DMS53 (cell line): ENCODE measurements around the gene NINJ1.

ENCODE experiments used
- DNase-seq: peaks from one replicate; lab custom pipeline; 2025; lab: John Stamatoyannopoulos, UW

The NINJ1 gene

DNA sequence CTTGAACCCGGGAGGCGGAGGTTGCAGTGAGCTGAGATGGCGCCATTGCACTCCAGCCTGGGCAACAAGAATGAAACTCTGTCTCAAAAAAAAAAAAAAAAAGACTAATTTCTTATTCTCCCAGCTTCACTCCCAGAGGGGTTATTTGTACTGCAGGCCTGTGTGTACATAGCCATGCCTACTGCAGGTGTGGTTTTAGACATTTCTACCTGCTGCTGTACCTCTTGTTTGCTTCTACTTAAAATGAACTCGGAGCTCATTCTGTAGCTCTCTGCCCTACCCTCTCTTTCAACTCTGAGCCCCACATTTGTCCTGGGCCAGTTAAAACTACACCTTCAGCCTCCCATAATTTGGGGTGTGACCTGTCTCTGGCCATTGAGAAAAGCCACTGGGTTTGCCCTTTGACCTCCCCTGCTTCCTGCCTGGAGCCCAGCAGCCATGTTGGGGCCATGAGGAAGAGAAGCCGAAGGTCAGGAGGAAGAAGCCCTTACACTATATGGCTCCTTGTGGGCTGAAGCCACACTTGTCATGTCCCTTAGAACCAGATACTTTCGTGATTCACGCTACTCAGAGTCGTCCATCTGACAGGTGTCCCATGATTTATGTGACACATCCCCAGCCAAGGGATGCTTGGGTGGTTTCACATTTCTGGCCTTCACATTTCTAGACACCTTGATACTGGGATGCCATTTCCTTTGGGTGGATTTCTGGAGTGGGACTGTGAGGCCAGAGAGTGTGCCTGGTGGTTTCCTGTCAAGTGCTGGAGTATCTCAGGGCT is 47.4 kb downstream of the NINJ1 start:
- DNase-seq = no peak

DNA sequence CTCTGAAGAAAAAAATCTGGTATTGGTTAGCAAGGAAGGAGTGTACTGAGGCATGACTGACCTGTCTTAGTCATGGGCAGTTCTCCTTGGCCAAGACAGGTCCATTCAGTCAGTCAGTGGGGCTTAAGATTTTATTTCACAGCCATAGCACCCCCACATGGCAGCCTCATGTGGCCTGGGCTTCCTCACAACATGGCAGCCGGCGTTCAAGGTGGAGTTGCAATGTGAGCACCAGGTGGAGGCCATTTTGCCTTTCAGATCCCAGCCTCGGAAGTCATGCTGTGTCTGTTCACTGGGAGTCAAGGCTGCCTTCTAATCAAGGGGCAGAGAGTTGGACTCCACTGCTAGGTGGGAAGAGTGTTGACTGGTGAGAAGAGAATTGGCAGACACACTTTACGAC is 48.4 kb downstream of the NINJ1 start:
- no peak for DNase-seq

DNA sequence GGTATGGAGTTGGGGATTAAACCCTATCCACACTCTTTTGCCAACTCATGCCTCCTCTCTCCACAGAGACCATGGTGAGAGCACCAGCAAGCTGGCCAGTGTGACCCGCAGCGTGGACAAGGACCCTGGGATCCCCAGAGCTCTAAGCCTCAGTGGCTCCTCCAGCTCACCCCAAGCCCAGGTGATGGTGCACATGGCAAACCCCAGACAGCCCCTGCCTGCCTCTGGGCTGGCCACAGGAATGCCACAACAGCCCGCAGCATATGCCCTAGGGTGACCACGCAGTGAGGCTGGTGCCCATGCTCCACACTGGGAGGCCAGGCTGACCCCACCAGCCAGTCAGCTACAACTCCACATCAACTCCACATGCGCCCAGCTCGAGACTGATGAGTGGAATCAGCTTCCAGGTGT is 49.6 kb downstream of the NINJ1 start:
- no peak for DNase-seq

DNA sequence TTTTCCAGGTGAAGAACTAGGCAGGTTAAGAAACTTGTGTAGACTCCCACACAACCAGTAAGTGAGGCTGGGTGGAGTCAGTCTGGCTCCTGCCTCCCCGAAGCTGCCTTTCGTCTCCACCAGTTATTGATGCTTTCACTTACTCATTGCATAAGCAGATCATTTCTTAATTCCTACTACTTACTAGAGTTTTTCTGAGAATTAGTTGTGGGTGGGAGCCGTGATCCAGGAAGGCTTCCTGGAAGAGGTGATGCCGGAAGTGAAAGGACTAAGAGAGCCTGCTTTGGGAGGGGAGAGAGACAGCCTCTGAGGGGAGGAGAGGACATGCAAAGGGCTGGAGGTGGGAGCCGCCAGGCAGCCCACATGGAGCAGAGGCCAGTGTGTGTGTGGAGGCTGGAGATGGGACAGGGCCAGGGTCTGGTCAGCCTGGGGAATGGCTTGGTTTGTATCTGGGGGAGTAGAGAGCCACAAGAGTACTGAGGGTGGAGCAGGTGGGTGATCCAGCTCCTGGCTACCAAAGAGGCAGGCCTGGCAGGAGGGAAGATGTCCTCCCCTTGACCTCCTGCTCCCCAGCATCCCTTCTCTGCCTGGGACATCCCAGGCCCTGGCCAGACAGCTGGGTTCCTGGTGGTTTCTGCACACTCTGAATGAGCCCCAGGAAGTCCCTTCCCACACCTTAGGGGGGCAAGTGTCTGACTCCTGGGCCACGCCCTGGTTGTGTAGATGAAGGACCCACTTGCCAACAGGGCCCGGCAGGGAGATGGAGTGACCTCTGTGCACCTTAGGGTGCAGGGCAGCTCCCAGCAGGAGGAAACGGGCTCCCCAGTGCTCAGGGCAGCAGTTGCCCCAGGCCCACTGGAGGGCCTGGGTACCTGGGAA is 50.2 kb downstream of the NINJ1 start:
- no peak for DNase-seq

DNA sequence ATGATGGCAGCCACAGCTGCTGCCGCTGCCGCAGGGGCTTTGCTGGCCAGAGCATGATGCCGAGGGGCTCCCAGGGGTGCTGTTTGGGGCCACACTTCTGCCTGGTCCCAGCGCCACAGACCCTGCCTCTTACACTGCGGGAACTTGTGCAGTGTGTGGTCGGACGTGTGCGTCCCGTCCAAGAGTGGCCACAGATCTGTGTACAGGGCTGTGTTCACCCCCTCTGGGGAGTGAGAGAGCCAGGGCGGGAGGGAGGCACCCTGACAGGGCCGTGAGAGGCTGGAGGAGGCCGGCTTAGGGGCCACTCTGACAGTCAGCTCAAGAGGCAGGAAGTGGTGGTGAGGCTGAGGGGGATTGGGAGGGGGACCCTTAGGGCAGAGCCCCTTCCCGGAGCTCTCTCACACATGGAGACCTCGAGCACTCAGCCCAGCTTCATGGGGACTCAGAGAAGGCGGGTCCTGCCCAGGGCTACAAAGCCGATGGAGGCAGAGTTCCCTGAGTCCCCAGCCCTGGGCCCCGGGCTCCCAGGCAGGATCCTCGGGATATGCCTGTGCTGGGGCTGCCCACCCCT is 51.1 kb downstream of the NINJ1 start:
- DNase-seq = no peak

DNA sequence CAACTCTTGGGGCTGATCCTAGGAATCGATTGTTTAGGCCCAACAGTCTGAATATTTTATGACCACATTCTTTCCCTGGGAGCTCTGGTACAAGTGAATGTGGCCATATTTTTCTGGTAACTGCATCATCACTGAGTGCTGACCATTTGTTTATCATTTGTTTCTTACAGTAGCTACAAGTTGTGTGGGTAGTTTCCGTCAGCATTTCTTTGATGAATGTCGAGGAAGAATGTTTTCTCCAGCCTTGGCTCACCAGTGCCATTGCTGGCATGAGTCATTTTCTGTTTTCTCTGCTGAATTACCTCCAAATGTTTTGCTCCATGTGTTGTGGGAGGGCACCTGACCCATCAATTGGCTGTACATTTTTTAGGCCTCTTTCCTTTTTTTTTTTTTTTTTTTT is 52.1 kb downstream of the NINJ1 start:
- no peak for DNase-seq

DNA sequence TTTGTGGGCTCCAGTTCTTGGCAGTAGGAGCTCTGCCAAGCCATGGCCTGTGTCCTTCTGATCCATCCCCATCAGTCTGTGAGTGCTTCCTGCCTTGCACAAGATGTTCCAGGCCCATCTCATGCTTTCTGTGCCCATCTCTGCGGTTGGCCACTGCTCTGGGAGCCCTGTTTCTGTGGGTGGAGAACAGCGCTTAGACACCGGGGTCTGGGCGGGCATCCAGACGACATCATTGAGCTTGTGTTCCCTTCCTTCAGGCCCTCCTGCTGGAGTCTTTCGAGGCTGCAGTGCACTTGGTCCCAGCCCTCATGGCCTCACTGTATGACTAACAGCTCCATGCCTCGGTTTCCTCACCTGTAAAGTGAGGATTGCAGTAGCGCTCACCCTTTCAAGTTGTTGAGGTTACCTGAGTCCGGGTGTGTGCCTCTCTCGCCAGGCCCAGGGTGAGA is 52.9 kb downstream of the NINJ1 start:
- DNase-seq = no peak

DNA sequence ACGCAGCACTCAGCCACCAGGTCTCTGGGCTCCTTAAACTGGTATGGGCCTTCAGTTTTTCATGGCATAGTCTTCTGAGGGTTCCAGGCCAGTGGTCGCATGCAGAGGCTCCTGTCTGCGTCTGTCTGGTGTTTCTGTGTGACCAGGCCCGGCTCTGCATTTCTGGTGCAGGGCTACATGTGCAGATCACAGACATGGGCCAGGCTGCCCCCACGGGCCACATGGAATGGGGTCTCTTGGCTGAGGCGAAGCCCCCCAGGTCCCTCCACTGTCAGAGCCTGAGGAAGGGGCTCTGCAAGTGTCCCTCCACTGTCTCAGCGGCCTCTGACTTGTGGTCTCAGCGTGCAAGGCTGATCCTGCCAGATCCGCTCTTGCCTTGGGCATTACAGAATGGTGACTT is 53.6 kb downstream of the NINJ1 start:
- no peak for DNase-seq

DNA sequence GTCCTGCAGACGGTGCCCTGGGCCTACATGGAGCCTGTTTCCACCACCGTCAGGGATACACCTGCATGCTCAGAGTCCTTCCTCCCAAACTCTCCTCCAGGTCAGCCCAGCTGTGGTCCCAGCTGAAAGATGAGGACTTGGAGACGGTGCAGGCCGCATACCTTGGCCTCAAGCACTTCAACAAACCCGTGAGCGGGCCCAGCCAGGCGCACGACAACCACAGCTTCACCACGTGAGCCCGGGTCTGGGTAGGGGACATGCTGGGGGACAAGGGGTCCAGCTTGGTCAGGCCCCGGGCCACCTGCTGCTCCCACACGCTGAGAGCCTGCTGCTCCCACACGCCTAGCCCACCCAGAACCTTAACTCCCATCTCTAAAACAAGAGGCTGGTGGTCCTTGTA is 54.7 kb downstream of the NINJ1 start:
- DNase-seq = no peak

DNA sequence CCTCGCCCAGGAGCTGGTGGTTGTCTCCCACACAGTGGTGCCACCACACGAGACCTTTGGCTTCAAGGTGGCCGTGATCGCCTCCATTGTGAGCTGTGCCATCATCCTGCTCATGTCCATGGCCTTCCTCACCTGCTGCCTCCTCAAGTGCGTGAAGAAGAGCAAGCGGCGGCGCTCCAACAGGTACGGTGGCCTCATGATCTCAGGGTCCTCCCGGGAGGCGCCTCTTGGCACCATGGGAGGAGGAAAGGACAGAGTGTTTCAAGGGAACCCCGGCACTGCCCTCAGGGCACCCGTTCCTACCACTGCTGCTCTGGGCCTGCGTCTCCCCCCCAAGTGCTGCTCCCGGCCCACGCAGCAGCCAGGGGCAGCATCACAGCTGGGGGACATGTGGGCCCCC is 56.2 kb downstream of the NINJ1 start:
- DNase-seq = no peak

DNA sequence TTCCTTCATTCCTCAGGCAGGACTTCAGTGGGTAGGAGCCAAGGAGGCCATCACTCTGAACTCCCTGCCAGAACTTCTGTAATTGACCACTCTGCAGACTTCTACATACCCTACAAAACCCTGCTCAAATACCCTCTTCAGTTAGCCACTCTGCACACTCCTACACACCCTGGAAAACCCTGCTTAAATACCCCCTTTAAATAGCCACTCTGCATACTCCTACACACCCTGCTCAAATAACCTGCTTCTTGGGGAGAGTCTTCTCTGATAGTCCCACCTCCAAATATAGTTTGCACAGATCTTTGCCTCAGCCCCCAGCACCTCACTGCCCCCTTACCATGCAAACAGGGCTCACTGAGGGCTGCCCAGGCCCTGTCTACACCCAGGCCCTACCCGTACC is 56.7 kb downstream of the NINJ1 start:
- no peak for DNase-seq

DNA sequence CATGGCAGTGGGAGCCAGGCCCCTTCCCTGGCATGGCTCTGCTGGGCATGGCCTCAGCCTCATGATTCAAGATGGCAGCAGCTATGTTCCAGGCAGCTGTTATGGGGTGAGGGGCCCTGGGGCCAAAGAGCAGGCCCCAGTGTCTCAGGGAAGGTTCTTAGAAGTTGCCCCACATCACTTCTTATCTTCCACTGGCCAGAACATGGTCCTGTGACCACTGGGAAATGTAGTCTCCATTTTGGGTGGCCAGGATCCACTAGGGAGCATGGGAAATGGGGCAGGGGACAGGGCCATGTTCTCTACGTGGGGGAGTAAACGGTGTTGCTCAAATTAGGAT is 57.3 kb downstream of the NINJ1 start:
- DNase-seq = no peak

DNA sequence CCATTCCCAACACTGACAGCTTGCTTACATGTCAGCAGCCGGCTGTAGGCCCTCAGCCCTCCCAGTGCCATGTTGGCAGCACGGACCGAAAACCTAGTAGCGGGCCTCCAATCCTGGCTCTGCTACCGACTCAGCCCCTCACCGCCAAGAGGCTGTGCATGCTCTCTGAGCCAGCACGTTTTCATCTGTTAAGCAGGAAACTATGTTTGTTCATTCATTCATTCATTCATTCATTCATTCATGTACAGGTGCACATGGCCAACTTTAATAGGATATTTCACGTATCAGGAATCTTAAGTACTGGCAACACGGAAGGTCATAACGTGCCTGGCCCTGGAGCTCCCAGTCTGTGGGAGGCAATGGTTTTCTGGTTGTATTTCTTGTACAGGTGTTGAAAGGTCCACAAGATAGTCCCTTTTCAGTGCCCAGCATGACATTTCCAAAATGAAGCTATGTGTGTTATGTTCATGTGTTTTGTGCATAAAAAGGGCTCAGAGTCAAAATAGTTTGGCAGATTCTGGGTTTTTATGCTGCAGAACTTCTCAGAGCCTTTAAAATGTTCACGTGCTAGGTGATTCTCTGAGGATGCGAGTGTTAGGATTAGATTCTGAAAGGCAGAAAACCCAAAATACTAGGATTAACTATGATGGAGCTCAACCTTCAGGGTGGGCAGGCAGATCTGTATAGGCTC is 57.8 kb downstream of the NINJ1 start:
- no peak for DNase-seq

DNA sequence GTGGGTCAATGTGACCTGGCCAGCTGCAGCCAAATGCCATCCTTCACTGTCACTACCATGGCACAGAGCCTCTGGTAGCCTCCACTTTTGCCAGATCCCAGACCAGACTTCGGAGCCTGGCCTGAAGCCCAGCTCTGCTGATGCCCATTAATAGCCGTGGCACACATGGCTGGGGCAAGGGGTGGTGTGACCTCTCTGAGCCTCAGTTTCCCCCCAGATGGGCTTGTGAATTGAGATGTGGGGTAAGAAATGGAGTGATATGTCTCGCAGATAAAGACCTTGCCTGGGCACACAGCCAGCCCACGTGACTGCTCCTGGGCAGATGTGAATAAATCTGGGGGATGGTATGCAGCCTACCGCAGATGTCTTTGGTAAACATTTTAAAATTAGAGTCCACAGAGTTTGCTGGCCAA is 61.7 kb downstream of the NINJ1 start:
- DNase-seq = no peak
